T47D (cell line): ENCODE measurements around the gene TRIM62.
A peak's percentile ranks its signal among the peaks of the same experiment; 100 is the strongest.
"Not testable (repeated sequence)": the region's sequence is repeated elsewhere in the genome, so short reads cannot be mapped to it uniquely, and the experiment has no call there.

ENCODE experiments used
- DNase-seq, 2 experiments: peaks; one replicate each; pipeline versions ENCODE4 v3.0.0 to v3.0.0-alpha.2; 2011 to 2012; ENCODE audit warnings: low read depth in 1 of 2, low spot score in 1 of 2
- JUND ChIP-seq: IDR thresholded peaks from 2 replicates; pipeline ENCODE4 v1.6.1; 2012; ENCODE audit warnings: low read depth
- in situ Hi-C: cut with HindIII; loops from 2 replicates; pipeline ENCODE4 v1.10.0; 2016; ENCODE audit warnings: low sequenced_read_pairs, low pct_unique_long_range_greater_than_20kb

TRIM62 gene

DNA sequence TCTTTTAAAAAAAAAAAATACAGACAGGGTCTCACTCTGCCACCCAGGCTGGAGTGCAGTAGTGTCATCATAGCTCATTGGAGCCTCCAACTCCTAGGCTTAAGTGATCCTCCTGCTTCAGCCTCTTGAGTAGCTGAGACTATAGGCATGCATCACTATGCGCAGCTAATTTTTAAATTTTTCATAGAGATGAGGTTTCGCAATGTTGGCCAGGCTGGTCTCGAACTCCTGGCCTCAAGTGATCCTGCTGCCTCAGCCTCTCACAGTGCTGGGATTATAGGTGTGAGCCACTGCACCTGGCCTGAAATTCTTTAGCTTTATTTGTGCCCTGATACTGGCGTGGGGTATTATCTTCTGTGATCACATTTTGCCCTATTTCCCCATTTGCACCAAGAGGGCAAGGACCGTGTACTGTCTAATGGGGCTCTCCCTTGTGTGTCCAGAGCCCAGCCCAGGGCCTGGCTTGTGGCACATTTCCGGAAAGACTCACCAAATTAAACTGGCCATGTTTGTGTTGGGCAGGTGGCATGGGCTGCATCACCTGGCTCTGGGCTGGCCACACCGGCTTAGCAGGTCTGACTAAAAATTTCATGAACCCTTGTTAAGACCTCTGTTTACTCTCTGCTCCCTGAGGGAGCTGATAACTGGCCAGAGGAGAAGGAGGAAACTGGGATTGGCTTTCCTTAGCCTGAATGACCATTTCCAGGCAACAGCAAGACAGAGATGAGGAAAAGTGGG is 32.2 kb downstream of the TRIM62 start:
- in situ Hi-C loops: no loop called here
- DNase-seq: peak; percentile 60 to 93

DNA sequence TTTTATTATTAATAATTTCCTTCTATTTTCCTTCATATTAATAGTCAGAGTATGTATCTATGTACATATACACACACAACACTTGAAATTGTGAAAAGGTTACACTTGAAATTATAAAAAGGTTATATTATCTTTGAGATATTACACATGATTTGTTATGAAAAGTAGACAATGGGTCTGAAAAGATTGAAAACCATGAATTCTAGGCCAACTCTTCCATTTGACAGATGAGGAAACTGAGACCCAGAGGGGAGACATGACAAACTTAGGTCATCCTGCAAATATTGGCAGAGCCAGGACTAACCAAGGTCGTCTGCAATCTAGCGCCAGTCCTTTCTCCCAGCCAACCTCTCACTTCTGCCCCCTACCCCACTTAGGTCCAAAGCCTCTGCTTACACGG is 33.2 kb downstream of the TRIM62 start:
- in situ Hi-C loops: no loop called here
- no peak for TF ChIP-seq JUND
- DNase-seq: no peak

More for the DNA sequence above, 32.2 kb downstream of the TRIM62 start:
- TF ChIP-seq JUND: no peak

DNA sequence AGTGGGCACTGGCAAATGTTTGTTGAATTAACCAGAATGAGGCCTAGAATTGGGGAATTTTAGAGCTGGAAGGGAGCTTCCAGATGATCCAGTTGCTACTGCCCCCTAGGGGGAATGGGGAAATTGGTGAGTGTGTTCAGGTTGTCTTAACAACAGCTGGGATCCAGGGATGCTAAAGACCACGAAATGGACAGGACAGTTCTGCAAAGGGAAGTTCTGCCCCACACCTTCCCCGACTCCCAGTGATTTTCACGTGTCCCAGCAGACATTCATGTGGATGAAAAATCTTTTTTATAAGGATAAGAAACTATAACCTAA is 33.9 kb downstream of the TRIM62 start:
- no peak for TF ChIP-seq JUND
- peak in 1 of 2 experiments; percentile 36 for DNase-seq
- in situ Hi-C loops: no loop called here

DNA sequence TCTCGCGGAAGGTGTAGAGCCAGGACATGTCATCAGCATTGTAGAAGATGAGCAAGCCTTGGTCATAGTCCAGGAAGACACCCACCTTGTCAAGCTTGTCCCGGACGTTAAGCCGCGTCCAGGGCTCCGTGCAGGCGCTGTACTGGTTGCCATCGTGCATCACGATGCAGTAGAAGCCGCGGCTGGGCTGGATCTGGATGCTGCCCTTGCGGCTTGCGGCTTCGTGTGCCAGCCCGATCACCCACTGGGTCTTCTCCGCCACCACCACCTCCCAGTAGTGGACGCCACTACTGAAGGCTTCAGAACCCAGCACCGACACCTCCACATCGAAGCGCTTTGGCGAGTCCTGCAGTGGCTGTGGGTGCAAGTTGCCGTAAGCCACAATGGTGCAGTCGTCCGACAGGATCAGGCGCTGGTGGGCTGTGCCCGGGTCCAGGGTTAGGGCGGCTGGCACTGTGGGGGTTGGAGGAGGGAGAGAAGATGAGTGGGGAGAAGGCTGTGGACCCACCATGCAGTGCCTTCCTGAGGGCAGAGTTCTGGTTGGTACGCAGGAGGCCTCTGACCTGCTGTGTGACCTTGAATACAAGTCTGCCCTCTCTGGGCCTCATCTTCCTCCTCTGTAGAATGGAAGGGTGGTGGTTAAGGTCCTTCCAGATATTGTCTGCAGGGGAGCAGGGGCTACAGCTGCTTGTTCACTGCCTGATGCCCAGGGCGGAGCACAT is 34.4 kb downstream of the TRIM62 start:
- no peak for TF ChIP-seq JUND
- DNase-seq: no peak
- in situ Hi-C loops: no loop called here

DNA sequence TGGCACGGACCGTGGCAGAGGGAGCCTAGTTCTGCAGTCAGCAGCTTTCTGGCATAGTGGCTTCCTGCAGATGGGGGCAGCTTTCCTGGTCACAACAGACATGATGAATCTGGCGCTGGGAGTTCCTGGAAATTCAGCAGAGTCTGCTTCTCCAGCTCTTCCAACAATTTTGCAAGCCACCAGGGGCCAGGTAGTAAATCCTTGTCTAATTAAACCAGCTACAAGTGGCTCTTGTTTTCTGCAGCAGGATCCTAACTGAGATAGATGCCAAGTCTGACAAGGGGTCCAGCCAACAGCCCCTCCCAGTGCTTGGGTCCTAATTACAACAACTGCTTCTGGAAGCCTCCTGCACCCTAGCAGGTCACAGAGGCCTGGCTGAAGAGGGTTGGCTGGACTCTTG is 35.8 kb downstream of the TRIM62 start:
- in situ Hi-C loops: no loop called here
- DNase-seq: no peak
- no peak for TF ChIP-seq JUND

DNA sequence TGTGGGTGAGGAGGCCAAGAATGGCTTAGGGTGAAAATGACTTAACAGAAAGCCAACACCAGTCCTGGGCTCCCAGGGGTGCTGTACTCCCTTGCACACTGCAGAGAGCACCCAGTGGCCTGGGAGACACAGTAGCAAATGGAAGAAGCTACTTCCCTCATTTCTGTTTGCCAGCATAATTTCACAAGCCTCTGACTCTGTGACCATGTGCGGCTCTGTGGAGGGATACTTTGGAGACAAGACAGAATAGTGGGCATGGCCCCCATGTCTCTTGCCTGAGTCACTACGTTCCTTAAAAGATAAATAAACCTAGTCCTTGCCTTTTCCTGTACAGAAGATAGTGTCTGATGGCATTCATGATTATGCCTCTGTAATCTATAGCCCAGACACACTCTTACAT is 38.1 kb downstream of the TRIM62 start:
- TF ChIP-seq JUND: no peak
- DNase-seq: no peak
- in situ Hi-C loops: no loop called here

DNA sequence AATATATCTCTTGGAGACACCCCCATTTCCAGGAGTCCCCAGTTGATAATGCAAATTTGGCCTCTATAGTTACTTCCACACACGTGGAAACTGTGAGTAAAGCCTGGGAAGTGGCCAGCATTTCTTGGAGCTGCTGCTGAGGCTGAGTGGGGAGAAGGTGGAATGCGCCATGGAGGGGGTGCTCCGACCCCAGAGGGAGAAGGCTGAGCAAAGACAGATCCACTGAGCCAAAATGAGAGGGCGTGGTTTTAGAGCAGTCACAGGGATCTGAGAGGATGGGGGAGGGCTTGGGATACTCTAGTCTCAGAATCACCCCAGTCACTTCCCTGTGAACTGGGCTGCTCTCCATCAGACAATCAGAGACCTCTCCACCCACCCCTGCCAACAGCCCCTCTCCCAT is 38.7 kb downstream of the TRIM62 start:
- in situ Hi-C loops: no loop called here
- no peak for DNase-seq
- TF ChIP-seq JUND: no peak

DNA sequence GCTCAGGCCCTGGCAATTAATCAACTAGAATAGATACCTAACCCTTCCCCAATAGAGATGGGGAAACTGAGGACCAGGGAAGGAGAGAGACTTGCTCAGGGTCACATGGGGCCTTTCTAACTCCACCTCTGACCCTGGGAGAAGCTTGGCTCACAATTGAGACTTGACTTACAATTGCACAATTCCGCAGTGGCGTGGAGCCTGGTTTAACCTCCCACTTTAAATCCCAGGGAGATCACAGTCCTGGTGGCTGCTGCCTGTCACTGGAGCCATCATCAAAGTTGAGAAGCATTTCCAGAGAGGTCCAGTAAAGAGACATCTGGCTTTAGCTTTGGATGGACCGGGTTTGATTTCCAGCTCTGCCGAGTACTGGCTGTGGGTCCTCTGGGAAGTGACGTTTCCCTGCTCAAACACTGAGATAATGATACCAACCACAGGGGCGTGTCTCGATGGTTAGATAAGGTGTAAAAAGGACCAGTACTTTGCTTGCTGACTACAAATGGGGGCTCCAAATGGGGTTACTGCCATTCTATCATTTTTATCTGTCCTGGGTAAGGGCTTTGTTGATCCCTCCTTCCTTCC is 39.3 kb downstream of the TRIM62 start:
- no peak for DNase-seq
- in situ Hi-C loops: no loop called here
- no peak for TF ChIP-seq JUND

DNA sequence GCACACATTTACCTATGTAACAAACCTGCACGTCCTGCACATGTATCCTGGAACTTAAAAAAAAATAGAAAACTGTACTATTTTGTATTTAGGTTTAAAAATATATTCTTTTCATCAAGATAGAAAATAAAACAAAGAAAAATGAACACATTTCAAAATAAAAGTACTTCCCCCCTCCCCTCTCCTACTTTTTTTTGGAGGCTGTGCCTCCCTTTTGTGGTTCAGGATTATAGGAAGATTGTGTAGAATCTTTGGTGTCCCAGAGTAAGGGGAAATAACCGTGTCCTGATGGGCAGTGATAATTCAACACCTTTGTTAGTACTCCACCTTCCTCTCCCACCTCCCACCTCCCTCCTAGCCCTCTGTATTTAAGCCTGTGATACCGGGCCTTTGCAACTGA is 40.1 kb downstream of the TRIM62 start:
- in situ Hi-C loops: no loop called here
- no peak for TF ChIP-seq JUND
- no peak for DNase-seq

DNA sequence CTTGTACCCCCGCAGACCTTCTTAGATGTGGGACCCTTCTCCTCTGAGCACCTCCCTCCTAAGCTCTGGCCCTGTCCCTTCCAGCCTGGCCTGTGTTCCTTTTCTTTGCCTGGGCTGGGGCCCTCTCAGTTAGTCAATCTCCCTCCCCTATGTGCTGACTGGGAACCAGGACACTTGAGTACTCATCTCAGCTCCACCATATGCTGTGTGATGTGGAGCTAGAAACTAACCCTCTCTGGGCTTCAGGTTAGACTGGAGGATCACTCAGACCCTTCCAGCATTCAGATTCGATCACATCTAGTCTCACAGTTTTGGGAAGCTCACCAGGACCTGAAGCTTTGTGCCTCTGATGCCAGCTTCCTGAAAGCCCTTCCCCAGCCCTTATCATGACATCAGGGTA is 40.6 kb downstream of the TRIM62 start:
- in situ Hi-C loops: no loop called here
- TF ChIP-seq JUND: no peak
- no peak for DNase-seq

DNA sequence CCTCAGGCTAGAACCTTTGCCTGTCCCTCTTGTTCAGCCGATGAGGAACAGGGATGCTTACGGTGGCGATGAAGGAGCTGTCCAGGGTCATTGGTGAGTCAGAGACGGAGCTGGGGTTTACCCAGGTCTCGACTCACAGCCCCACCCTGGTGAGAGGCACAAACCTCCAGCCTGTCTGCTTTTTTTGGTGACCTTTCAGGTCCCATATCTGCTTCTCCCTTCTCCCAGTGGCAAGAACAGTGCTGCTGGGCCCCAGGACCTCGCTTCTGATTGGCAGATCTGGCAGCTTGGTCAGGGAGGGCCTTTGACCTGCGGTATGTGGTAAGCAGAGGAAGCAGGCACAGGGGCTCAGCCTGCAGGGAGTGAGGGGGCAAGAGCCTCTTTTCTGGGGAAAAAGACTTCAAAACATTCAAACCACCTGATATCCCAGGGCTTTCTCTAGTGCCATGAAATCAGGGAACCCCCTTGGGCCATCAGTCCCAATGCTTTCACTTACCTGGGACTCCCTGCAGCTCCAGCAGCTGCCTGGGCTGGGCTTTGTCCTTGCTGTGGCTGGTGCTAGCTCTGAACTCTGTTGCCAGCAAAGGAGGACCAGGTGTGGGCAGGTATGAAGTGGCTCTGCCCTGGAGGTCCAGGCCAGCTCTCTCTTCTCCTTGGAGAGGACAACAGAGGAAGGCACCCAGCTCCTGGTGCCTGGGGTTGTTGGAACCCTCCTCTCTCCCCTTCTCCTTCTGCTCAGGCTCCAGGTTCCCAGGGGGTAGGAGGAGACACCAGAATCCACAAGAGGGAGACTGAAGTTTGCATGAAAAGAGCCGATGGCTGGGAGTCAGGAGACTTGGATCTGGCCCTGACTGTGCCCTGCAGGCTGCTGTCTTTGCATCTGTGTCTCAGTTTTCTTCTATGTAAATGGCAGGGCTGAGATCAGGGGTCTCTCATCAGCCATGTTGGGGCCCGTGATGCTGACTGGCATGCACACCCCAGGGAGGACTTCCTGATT is 41.4 kb downstream of the TRIM62 start:
- DNase-seq: peak in 1 of 2 experiments; percentile 23
- in situ Hi-C loops: no loop called here
- TF ChIP-seq JUND: no peak

DNA sequence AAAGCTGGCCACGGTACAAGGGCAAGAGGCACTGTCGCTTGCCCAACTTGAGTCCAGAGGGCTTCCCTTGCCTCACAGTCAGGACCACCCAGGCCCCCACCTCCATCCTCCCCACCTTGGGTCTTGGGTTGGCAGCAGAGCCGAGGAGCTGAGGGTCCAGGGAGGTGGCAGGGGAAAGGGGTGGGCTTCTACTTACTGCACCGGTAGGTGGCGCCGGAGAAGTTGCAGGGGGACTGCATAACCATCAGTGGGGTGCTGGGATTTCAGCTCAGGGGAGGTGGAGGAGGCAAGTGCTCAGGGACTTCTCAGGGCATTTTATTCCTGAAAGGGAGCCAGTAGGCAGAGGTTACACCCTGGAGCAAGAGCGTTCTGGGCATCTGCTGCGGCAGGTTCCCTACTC is 44.0 kb downstream of the TRIM62 start:
- no peak for DNase-seq
- TF ChIP-seq JUND: no peak
- in situ Hi-C loops: no loop called here

DNA sequence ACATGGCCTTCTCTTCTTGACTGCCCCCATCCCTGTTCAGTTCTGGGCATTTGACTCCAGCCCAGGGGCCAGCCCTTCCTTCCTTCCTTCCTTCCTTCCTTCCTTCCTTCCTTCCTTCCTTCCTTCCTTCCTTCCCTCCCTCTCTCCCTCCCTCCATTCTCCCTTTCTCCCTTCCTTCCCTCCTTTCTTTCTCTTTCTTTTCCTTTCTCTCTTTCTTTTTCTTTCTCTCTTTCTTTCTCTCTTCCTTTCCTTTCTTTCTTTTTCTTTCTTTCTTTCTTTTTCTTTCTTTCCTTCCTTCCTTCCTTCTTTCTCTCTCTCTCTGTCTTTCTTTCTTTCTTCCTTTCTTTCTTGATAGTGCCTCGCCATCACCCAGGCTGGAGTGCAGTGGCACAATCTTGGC is 45.8 kb downstream of the TRIM62 start:
- DNase-seq, in situ Hi-C loops: not testable (repeated sequence)
